HepG2 (cell line): ENCODE data around the gene DIP2C. TPM values are rescaled to one million over a fixed set of nuclear protein-coding genes. Genes with fewer than 3 reads are reported as not detected.
A peak's percentile ranks its signal among the peaks of the same experiment; 100 is the strongest.

Source experiments
- CHD2 ChIP-seq: IDR thresholded peaks from 2 replicates; pipeline ENCODE4 v1.6.1; 2011; ENCODE audit warnings: low read depth, low read length, improper control_type of control experiment
- HNRNPLL ChIP-seq: fragments of 200-400 bp; formaldehyde crosslinking; IDR thresholded peaks from 2 replicates; pipeline ENCODE4 v1.6.1; 2017; ENCODE audit warnings: mild to moderate bottlenecking, low read depth, low read length; ENCODE audit not compliant: poor library complexity, severe bottlenecking
- KDM2A ChIP-seq: sonication (generic); formaldehyde crosslinking; IDR thresholded peaks from 2 replicates; pipeline ENCODE4 v1.4.0; 2020; ENCODE audit warnings: low read depth, missing genetic modification reagents, borderline replicate concordance
- MEF2D ChIP-seq: sonication (generic); formaldehyde crosslinking; IDR thresholded peaks from 2 replicates; pipeline ENCODE4 v1.5.1; 2020; ENCODE audit warnings: mild to moderate bottlenecking, missing genetic modification reagents
- NR2C2 ChIP-seq: sonication (generic); formaldehyde crosslinking; IDR thresholded peaks from 2 replicates; pipeline ENCODE4 v1.4.0; 2020; ENCODE audit warnings: missing genetic modification reagents, mild to moderate bottlenecking, moderate library complexity, borderline replicate concordance
- TBX2 ChIP-seq: sonication (generic); formaldehyde crosslinking; IDR thresholded peaks from 2 replicates; pipeline ENCODE4 v1.5.0; 2020; ENCODE audit warnings: missing genetic modification reagents, mild to moderate bottlenecking, borderline replicate concordance
- ZNF20 ChIP-seq: sonication (generic); formaldehyde crosslinking; IDR thresholded peaks from 2 replicates; pipeline ENCODE4 v1.4.0; 2020; ENCODE audit warnings: mild to moderate bottlenecking, moderate library complexity, missing genetic modification reagents
- ZNF260 ChIP-seq: sonication (generic); formaldehyde crosslinking; IDR thresholded peaks from 2 replicates; pipeline ENCODE4 v1.4.0; 2020; ENCODE audit warnings: missing genetic modification reagents, low read depth, mild to moderate bottlenecking, borderline replicate concordance
- polyA plus RNA-seq, 8 experiments: library from polyadenylated mRNA; depleted of rRNA in 3 of 8; stranded (reverse) in 7 of 8; unstranded in 1 of 8; fragments of >200 nt; fragmentation: Illumina TruSeq in 4 of 8; extraction: Trizol in 4 of 8; gene quantifications; 2 replicates each; pipeline versions ENCODE4 v1.2.1 to v1.2.3, GENCODE V29; 2011 to 2016; ENCODE audit warnings: low read depth in 4 of 8, missing spikeins in 1 of 8, mixed read lengths in 1 of 8; ENCODE audit not compliant: insufficient read depth in 1 of 8
- total RNA-seq, 5 experiments: library from RNA; depleted of rRNA; stranded (reverse); fragments of >200 nt; fragmentation: Illumina TruSeq; extraction: Trizol; gene quantifications; 2 replicates each; pipeline ENCODE4 v1.2.3, GENCODE V29; 2016; ENCODE audit warnings: low read depth in 1 of 5
- TF ChIP-seq, protein P1 (sequence below): sonication (generic); formaldehyde crosslinking; conservative IDR thresholded peaks from 2 replicates; pipeline ENCODE4 v1.4.0; 2020; ENCODE audit warnings: missing genetic modification reagents
- TF ChIP-seq, protein P2 (sequence below): sonication (generic); formaldehyde crosslinking; IDR thresholded peaks from 2 replicates; pipeline ENCODE4 v1.4.0; 2020; ENCODE audit warnings: missing genetic modification reagents
- TF ChIP-seq, protein P3 (sequence below): sonication (generic); formaldehyde crosslinking; conservative IDR thresholded peaks from 2 replicates; pipeline ENCODE4 v1.4.0; 2020; ENCODE audit warnings: mild to moderate bottlenecking, missing genetic modification reagents, moderate library complexity
- TF ChIP-seq, protein P4 (sequence below): sonication (generic); formaldehyde crosslinking; IDR thresholded peaks from 2 replicates; pipeline ENCODE4 v1.5.0; 2020; ENCODE audit warnings: mild to moderate bottlenecking, missing genetic modification reagents, borderline replicate concordance
- TF ChIP-seq, protein P5 (sequence below): sonication (generic); formaldehyde crosslinking; IDR thresholded peaks from 2 replicates; pipeline ENCODE4 v1.5.0; 2020; ENCODE audit warnings: missing genetic modification reagents, mild to moderate bottlenecking, borderline replicate concordance

DIP2C gene
- total and polyA plus RNA-seq, 2 of the 13 experiments (the other 11 are each of a cell fraction or from before 2014, with no cell fraction given), result 2.2 to 2.7 TPM

DNA sequence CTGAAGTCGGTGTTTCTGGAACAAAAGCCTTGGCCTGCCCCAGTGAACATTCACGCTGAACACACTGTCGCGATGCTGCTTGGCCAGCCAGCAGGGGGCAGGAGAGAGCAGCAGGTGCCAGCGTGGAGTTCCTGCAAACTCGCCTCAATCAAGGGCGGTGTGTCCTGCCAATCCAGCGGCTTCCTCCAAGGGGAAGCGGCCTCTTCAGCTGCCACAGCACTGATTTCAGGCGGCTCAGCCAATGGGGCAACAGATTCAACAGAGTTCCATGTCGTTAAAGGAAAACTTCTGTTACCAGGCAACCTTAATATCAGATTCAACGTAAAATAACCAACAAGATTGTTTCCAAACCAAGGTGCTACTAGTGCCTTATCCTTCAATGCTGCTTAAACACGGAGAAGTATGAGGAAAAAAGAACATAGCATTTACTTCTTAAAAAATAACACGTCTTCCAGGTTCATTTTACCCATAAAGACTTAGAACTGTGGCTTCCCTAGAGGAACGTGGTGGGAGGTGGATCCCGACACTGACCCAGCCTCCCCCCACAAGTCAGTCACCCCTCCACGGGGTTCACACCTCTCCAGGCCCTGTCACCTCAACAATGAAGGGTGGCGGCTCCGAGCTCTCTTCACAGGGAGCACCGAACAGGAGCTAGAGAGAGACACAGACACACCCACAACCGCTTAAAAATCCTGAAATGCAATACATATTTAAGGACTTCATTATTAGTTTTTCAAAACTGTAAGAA is 178.2 kb downstream of the DIP2C start (continued):
- TF ChIP-seq, protein P1, sequence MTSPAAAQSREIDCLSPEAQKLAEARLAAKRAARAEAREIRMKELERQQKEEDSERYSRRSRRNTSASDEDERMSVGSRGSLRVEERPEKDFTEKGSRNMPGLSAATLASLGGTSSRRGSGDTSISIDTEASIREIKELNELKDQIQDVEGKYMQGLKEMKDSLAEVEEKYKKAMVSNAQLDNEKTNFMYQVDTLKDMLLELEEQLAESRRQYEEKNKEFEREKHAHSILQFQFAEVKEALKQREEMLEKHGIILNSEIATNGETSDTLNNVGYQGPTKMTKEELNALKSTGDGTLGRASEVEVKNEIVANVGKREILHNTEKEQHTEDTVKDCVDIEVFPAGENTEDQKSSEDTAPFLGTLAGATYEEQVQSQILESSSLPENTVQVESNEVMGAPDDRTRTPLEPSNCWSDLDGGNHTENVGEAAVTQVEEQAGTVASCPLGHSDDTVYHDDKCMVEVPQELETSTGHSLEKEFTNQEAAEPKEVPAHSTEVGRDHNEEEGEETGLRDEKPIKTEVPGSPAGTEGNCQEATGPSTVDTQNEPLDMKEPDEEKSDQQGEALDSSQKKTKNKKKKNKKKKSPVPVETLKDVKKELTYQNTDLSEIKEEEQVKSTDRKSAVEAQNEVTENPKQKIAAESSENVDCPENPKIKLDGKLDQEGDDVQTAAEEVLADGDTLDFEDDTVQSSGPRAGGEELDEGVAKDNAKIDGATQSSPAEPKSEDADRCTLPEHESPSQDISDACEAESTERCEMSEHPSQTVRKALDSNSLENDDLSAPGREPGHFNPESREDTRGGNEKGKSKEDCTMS, result 0 out of 2 replicates have a peak, but pooled peaks have one; percentile 52
- TF ChIP-seq, protein P2, sequence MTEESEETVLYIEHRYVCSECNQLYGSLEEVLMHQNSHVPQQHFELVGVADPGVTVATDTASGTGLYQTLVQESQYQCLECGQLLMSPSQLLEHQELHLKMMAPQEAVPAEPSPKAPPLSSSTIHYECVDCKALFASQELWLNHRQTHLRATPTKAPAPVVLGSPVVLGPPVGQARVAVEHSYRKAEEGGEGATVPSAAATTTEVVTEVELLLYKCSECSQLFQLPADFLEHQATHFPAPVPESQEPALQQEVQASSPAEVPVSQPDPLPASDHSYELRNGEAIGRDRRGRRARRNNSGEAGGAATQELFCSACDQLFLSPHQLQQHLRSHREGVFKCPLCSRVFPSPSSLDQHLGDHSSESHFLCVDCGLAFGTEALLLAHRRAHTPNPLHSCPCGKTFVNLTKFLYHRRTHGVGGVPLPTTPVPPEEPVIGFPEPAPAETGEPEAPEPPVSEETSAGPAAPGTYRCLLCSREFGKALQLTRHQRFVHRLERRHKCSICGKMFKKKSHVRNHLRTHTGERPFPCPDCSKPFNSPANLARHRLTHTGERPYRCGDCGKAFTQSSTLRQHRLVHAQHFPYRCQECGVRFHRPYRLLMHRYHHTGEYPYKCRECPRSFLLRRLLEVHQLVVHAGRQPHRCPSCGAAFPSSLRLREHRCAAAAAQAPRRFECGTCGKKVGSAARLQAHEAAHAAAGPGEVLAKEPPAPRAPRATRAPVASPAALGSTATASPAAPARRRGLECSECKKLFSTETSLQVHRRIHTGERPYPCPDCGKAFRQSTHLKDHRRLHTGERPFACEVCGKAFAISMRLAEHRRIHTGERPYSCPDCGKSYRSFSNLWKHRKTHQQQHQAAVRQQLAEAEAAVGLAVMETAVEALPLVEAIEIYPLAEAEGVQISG (CRISPR knock-in tag), result peak; percentile 48; the same call in 1 of the 2 replicates
- TF ChIP-seq KDM2A (peak; percentile 79; the same call in 1 of the 2 replicates), ZNF20 (CRISPR knock-in tag) (no peak), ZNF260 (no peak), TBX2 (CRISPR knock-in tag) (no peak), CHD2 (peak; percentile 78), HNRNPLL (no peak), NR2C2 (CRISPR knock-in tag) (0 out of 2 replicates have a peak, but pooled peaks have one; percentile 7), MEF2D (0 out of 2 replicates have a peak, but pooled peaks have one; percentile 28)
- TF ChIP-seq, protein P3, sequence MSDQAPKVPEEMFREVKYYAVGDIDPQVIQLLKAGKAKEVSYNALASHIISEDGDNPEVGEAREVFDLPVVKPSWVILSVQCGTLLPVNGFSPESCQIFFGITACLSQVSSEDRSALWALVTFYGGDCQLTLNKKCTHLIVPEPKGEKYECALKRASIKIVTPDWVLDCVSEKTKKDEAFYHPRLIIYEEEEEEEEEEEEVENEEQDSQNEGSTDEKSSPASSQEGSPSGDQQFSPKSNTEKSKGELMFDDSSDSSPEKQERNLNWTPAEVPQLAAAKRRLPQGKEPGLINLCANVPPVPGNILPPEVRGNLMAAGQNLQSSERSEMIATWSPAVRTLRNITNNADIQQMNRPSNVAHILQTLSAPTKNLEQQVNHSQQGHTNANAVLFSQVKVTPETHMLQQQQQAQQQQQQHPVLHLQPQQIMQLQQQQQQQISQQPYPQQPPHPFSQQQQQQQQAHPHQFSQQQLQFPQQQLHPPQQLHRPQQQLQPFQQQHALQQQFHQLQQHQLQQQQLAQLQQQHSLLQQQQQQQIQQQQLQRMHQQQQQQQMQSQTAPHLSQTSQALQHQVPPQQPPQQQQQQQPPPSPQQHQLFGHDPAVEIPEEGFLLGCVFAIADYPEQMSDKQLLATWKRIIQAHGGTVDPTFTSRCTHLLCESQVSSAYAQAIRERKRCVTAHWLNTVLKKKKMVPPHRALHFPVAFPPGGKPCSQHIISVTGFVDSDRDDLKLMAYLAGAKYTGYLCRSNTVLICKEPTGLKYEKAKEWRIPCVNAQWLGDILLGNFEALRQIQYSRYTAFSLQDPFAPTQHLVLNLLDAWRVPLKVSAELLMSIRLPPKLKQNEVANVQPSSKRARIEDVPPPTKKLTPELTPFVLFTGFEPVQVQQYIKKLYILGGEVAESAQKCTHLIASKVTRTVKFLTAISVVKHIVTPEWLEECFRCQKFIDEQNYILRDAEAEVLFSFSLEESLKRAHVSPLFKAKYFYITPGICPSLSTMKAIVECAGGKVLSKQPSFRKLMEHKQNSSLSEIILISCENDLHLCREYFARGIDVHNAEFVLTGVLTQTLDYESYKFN (CRISPR knock-in tag), result no peak
- TF ChIP-seq, protein P4, sequence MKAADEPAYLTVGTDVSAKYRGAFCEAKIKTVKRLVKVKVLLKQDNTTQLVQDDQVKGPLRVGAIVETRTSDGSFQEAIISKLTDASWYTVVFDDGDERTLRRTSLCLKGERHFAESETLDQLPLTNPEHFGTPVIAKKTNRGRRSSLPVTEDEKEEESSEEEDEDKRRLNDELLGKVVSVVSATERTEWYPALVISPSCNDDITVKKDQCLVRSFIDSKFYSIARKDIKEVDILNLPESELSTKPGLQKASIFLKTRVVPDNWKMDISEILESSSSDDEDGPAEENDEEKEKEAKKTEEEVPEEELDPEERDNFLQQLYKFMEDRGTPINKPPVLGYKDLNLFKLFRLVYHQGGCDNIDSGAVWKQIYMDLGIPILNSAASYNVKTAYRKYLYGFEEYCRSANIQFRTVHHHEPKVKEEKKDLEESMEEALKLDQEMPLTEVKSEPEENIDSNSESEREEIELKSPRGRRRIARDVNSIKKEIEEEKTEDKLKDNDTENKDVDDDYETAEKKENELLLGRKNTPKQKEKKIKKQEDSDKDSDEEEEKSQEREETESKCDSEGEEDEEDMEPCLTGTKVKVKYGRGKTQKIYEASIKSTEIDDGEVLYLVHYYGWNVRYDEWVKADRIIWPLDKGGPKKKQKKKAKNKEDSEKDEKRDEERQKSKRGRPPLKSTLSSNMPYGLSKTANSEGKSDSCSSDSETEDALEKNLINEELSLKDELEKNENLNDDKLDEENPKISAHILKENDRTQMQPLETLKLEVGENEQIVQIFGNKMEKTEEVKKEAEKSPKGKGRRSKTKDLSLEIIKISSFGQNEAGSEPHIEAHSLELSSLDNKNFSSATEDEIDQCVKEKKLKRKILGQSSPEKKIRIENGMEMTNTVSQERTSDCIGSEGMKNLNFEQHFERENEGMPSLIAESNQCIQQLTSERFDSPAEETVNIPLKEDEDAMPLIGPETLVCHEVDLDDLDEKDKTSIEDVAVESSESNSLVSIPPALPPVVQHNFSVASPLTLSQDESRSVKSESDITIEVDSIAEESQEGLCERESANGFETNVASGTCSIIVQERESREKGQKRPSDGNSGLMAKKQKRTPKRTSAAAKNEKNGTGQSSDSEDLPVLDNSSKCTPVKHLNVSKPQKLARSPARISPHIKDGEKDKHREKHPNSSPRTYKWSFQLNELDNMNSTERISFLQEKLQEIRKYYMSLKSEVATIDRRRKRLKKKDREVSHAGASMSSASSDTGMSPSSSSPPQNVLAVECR (CRISPR knock-in tag), result peak; percentile 24; the same call in 1 of the 2 replicates
- TF ChIP-seq, protein P5, sequence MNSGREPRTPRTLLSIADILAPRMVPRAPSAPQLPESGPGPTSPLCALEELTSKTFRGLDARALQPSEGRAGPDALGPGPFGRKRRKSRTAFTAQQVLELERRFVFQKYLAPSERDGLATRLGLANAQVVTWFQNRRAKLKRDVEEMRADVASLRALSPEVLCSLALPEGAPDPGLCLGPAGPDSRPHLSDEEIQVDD (CRISPR knock-in tag), result no peak
